ENCODE results near the gene RARRES2. TPM values are rescaled to one million over a fixed set of nuclear protein-coding genes. Genes with fewer than 3 reads are reported as not detected.

Gene RARRES2
- total RNA-seq, 1 experiment from 2014 or later: 60.9 TPM

DNA sequence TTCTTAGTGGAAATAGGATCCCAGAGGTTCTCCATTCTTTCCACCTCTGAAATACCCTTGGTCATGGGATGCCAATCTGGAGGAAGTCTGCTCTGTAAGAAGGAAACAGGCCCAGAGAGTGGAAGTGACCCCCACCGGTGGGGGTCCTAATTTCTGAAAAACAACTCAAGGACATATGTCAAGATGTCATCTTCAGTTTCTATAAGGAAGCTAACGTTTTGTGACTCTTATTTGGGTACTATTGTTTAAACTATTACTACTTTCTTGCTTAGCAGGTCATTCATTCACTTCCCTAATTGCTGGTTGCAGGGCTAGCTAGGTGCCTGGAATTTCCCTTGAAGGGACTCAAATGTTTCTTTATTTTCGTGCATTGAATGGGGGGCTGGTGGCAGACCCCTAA is 35.8 kb upstream of the RARRES2 start:
- H3K27ac ChIP-seq (ENCODE audit: insufficient read length, low read depth, low read length): no peak overlapping the region

More for the DNA sequence above, 35.8 kb upstream of the RARRES2 start:
- peaks cover 26 to 34% (median 26%) of the 10 kb centered on the region in 3 experiments; a peak in 6 of 7 replicates for H3K36me3 Mint-ChIP-seq (ENCODE audit: insufficient read depth in 1 of 3, low read depth in 3 of 3)
- peaks cover 12% of the 10 kb centered on the region; the same call in 1 of the 2 replicates for H3K4me1 ChIP-seq (ENCODE audit: insufficient read depth, low read length)
- DNase-seq: no peak
- no peaks in the 10 kb centered on the region for H4K20me1 ChIP-seq (ENCODE audit: control insufficient read depth, insufficient read depth, insufficient read length)
- no CpG with 5 or more reads among the region's 3 CpGs for WGBS (ENCODE audit: extremely low coverage, insufficient read length, low lambda C conversion rate)
- no peak overlapping the region for H2BK12ac ChIP-seq (ENCODE audit: insufficient read length, low read depth, low read length)
- no peak overlapping the region for H4K8ac ChIP-seq (replicated peaks; ENCODE audit: insufficient read length, low read depth, low read length)
- peaks cover 11% of the 10 kb centered on the region for H3K23me2 ChIP-seq (ENCODE audit: insufficient read length, low read depth, low read length, poor library complexity, severe bottlenecking)
- peak overlapping the region in 1 of 2 experiments; percentile 16; a peak in 1 of 5 replicates for H3K4me3 Mint-ChIP-seq
- H3K9ac ChIP-seq (ENCODE audit: extremely low read depth, insufficient read length, low read length): no peak overlapping the region
- no peaks in the 10 kb centered on the region for H3K9me3 ChIP-seq (ENCODE audit: control insufficient read depth, low read depth, low read length)
- no peak overlapping the region for H4K91ac ChIP-seq (ENCODE audit: insufficient read length, low read depth, low read length)
- no peak overlapping the region for H2BK15ac ChIP-seq (ENCODE audit: low read depth, low read length)
- H3K27ac Mint-ChIP-seq: peak overlapping the region in 2 of 3 experiments; percentile 93 to 95; a peak in 3 of 7 replicates
- H2BK20ac ChIP-seq (ENCODE audit: low read depth, low read length, poor library complexity, severe bottlenecking): no peak overlapping the region
- no peak overlapping the region for H3K14ac ChIP-seq (ENCODE audit: insufficient read depth, low read length)
- H2AK5ac ChIP-seq (ENCODE audit: insufficient read length, low read length): no peak overlapping the region
- H2BK5ac ChIP-seq (ENCODE audit: insufficient read length, low read length): no peak overlapping the region
- H4K5ac ChIP-seq (ENCODE audit: insufficient read length, low read depth, low read length): no peak overlapping the region
- H3K27me3 ChIP-seq (ENCODE audit: insufficient read depth, low read length): no peaks in the 10 kb centered on the region
- peaks cover 66 to 76% of the 10 kb centered on the region in 2 experiments for H3K4me1 Mint-ChIP-seq
- no peak overlapping the region for H3K4ac ChIP-seq (ENCODE audit: low read depth, low read length)
- H3K18ac ChIP-seq (ENCODE audit: insufficient read length, low read depth, low read length): no peak overlapping the region
- H2BK120ac ChIP-seq (ENCODE audit: low read depth, low read length, poor library complexity, severe bottlenecking): no peak overlapping the region
- H2AFZ ChIP-seq (ENCODE audit: low read length): no peak overlapping the region
- H3K79me1 ChIP-seq (ENCODE audit: insufficient read depth, low read depth, low read length, poor library complexity, severe bottlenecking): no peaks in the 10 kb centered on the region
- H3K23ac ChIP-seq (ENCODE audit: insufficient read length, low read depth, low read length): no peak overlapping the region
- no peaks in the 10 kb centered on the region for H3K27me3 Mint-ChIP-seq (ENCODE audit: low read depth)
- H3K4me2 ChIP-seq (ENCODE audit: insufficient read depth, insufficient read length, low read length): no peak overlapping the region
- peaks cover 5% of the 10 kb centered on the region; the same call in 1 of the 2 replicates for H3K79me2 ChIP-seq (ENCODE audit: insufficient read depth, low read length)
- H3K56ac ChIP-seq (ENCODE audit: insufficient read length, low read depth, low read length): no peak overlapping the region
- H3K9me3 Mint-ChIP-seq: no peaks in the 10 kb centered on the region
- TF ChIP-seq CTCF (conservative IDR thresholded peaks at IDR 0.05): no peak
- no peak overlapping the region for H3T11ph ChIP-seq (ENCODE audit: low read length)
